Motor neuron (in vitro differentiated cells): ENCODE measurements around the gene TMEM222. TPM values are rescaled to one million over a fixed set of nuclear protein-coding genes. Genes with fewer than 3 reads are reported as not detected.

Experiments
- ATAC-seq, 8 experiments: fragments of 200-7000 bp; cut with Tn5 transposase; replicated peaks in 6 of 8; 2 replicates each; pipeline ENCODE4 v1.8.0; 2021; ENCODE audit warnings: mild to moderate bottlenecking in 8 of 8, moderate library complexity in 8 of 8
- H3K27ac ChIP-seq, 2 donors: fragments of 250-450 bp; sonication (Bioruptor Pico); 2 replicates each; pipeline ENCODE4 v1.9.0; 2021; ENCODE audit warnings: antibody characterized with exemption in 2 of 2, mild to moderate bottlenecking in 2 of 2, moderate library complexity in 1 of 2
- H3K4me1 ChIP-seq, 2 donors: fragments of 250-450 bp; sonication (Bioruptor Pico); replicated peaks in 1 of 2; 2 replicates each; pipeline ENCODE4 v1.6.1; 2021; ENCODE audit warnings: antibody characterized with exemption in 2 of 2, mild to moderate bottlenecking in 2 of 2, moderate library complexity in 1 of 2
- H3K4me3 ChIP-seq, 5 donors: fragments of 250-450 bp; sonication (Bioruptor Pico); 2 replicates each; pipeline ENCODE4 v1.9.0; 2021; ENCODE audit warnings: antibody characterized with exemption in 5 of 5, mild to moderate bottlenecking in 5 of 5, moderate library complexity in 4 of 5
- WGBS, 10 experiments: fragments of 450-650 bp; shearing (Covaris generic); methylation state at CpG; one replicate each; pipeline ENCODE4 v1.0.0; 2022; 5-methylcytosine and 5-hydroxymethylcytosine counted together
- in situ Hi-C, 9 experiments: fragments of 400-800 bp; cut with MboI; loops; one replicate each; pipeline ENCODE4 v1.15.0; 2021; ENCODE audit warnings: low sequenced_read_pairs in 9 of 9, low pct_unique_long_range_greater_than_20kb in 2 of 9; ENCODE audit not compliant: unreplicated experiment in 9 of 9
- total RNA-seq, 8 experiments: library from RNA; unstranded; fragments of 300-600 nt; gene quantifications; 2 replicates each; pipeline versions ENCODE4 v1.2.3 to v1.2.4, GENCODE V29; 2022

The TMEM222 gene
- total RNA-seq, 8 experiments from 2014 or later: 27.0 to 57.4 (median 38.0) TPM

DNA sequence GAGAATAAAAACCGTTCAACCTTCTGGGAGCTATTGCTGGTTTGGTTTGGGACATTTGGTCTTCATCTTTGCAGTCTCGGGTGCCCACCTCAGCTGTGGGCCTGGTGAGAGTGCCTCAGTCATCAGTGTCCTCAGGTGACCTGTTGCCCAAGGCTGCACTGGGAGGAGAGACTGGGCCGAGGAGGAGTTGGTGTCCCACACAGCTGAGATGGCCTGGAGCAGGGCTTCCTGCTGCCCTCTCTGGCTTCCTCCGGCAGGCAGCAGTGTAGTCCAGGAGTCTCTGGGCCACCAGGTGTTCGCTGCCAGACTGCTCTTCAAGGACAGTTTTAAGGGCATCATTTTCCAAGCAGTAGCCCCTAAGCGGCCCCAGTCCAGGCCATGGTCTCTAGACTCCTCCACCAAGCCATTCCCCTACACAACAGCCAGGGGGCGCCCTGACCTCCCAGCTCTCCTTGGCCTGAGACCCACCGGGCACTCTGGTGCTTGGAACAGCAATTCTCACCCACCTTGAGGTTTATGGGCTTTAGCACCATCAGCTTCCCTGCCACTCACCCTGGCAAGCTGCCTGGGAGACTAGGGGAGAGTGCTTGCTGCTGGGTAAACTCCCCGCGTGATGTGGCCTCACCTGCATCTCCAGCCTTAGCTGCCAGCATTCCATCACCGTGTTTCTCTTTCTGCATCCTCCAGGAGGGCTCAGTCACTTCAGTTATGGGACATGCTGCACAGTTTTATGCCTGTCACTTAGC is 10.7 kb downstream of the TMEM222 start:
- Histone ChIP-seq H3K27ac (no peak overlapping the region), H3K4me3 (no peak overlapping the region), H3K4me1 (no peaks in the 10 kb centered on the region)
- in situ Hi-C loops: no loop called here
- ATAC-seq: peak; percentile 73 to 95 (median 79)
- WGBS, 10 experiments: 20 to 100% (median 85%) methylated on average over 1 to 10 of the region's 11 CpGs; no CpG with 5 or more reads in 3 of the 10 experiments

DNA sequence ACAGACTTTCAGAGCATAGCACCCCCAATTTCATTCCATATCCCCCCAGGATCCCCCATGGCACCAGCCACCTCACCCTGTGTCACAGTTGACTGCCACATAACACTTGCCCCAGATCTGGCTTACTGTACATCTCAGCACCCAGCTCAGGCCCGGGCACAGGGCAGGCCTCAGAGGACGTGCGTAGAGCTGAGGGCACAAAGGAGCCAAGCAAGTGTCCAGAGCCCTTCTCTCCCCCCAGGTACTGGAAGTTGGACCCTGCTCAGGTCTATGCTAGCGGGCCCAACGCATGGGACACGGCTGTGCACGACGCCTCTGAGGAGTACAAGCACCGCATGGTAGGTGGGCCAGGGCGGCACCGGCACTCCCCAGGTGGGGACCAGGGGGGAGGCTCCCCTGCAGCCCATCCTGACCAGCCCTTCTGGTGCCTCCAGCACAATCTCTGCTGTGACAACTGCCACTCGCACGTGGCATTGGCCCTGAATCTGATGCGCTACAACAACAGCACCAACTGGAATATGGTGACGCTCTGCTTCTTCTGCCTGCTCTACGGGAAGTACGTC is 11.8 kb downstream of the TMEM222 start:
- Histone ChIP-seq H3K27ac (no peak overlapping the region), H3K4me3 (no peak overlapping the region), H3K4me1 (peaks cover 3 to 4% of the 10 kb centered on the region in 2 donors)
- no peak for ATAC-seq
- WGBS, 10 experiments: 87 to 100% (median 94%) methylated on average over 2 to 8 of the region's 17 CpGs; no CpG with 5 or more reads in 6 of the 10 experiments
- in situ Hi-C loops: no loop called here

DNA sequence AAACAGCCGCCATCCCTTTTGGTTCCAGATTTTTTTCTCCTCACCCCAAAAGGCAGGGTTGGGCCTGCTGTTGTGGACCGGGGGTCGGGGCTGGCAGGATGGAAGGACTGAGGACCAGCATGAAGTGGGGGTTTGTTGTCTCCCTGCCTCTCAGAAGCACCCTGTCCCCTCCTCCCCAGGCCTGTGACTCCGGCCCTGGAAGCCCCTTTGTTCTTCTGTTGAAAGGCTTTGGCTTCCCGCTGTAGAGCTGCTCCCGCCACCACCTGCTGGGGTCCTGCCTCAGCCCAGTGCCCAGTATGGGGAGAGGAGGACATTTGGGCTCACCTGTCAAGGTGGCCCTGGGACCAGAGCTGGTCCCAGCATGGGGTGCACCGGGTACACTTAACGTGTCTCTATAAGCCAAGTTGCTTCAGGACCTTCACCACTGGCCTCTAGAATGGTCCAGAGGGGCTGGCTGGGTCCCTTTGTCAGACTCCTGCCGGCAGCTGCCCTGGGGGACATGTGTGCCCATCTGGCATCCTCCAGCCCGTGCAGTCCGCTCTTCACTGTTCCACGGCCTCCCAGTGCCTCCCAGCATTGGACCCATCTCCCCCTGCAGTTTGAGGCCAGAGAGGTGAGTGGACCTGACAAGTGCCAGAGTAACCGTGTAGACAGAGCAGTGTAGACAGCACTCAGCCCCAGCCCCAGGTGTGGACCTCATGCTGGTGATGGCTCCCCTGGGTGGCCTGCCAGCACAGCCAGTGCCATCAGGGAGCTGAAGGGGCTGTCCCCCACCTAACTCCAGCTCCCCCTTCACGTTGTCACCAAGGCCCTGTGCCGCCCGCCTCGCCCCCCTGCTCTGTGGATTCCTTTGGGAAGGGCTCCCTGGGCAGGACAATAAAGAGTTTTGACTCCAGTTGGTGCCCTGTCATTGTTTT is 13.8 kb downstream of the TMEM222 start:
- in situ Hi-C loops: no loop called here
- no peak overlapping the region for H3K27ac ChIP-seq
- peaks cover 5 to 11% of the 10 kb centered on the region in 2 donors for H3K4me1 ChIP-seq
- WGBS, 10 experiments: 85 to 100% (median 89%) methylated on average over 3 to 13 of the region's 17 CpGs; no CpG with 5 or more reads in 4 of the 10 experiments
- no peak for ATAC-seq
- H3K4me3 ChIP-seq: no peak overlapping the region

DNA sequence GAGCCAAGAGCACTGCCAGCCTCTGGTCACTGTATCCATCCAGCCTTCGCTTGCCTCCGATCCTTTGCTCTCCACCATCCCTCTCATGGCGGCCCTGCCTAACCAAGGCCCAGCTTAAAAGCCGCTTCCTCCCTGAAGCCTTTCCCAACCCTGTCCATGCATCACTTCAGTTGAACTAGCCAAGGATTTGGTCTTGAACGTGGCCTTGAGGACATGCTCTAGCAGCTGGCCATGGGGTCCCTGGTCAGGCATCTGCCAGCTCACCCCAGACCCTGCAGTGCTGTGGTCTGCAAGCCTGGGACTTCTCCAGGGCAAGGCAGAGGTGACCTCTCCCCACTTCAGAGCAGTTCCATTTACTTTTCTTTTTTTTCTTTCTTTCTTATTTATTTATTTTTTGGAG is 14.8 kb downstream of the TMEM222 start:
- WGBS, 10 experiments: 80 to 100% (median 100%) methylated on average over 1 to 5 of the region's 5 CpGs; no CpG with 5 or more reads in 4 of the 10 experiments
- no peak overlapping the region for H3K27ac ChIP-seq
- ATAC-seq: no peak
- no peak overlapping the region for H3K4me3 ChIP-seq
- in situ Hi-C loops: no loop called here
- peaks cover 5 to 15% of the 10 kb centered on the region in 2 donors for H3K4me1 ChIP-seq

DNA sequence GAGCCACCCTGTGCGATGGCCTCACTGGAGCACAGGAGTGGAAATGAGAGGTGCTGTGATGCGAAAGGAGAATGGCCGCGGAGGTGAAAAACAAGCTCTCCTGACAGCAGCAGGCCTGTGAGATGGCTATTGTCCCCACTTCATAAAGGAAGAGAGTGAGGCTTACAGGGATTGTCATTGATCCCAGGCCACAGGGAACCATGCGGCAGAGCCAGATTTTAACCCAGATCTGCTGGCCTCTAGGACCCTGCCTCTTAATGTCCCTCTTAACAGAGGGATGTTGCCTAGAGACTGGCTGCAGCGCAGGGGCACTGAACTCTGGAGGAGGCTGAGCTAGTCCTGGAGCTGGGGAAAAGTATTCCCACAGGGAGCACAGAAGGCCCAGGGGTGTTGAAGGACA is 16.8 kb downstream of the TMEM222 start:
- peak overlapping the region in 1 of 2 donors; percentile 62 for H3K27ac ChIP-seq
- H3K4me1 ChIP-seq: peaks cover 5 to 28% of the 10 kb centered on the region in 2 donors
- in situ Hi-C loops: no loop called here
- 38 to 100% (median 63%) methylated on average over 1 to 5 of the region's 6 CpGs; no CpG with 5 or more reads in 4 of the 10 experiments for WGBS, 10 experiments
- H3K4me3 ChIP-seq: no peak overlapping the region
- ATAC-seq: peak in 4 of 8 experiments; percentile 13 to 45 (median 23)

DNA sequence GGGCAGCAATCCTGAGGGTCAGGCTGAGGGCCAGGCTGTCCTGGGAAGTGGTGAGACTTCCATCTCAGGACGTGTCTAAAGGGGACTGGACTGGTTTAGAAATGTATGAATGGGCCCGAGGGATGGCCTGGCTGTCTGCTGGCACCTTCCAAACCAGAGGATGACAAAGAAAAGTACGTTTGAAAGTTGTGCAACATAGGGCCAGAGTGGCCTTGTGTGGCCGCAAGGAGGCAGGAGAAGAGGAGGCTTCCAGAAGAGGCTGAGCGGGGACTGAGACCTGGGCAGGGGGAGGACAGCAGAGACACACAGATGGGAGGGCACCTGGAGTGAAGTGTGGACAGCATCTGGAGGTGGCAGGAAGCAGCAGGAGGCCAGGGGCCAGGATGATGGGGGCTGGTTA is 17.2 kb downstream of the TMEM222 start:
- Histone ChIP-seq H3K27ac (peak overlapping the region in 1 of 2 donors; percentile 62), H3K4me3 (no peak overlapping the region), H3K4me1 (peaks cover 5 to 28% of the 10 kb centered on the region in 2 donors)
- ATAC-seq: no peak
- WGBS, 10 experiments: 24 to 73% (median 67%) methylated on average over 1 to 5 of the region's 5 CpGs; no CpG with 5 or more reads in 1 of the 10 experiments
- in situ Hi-C loops: no loop called here

DNA sequence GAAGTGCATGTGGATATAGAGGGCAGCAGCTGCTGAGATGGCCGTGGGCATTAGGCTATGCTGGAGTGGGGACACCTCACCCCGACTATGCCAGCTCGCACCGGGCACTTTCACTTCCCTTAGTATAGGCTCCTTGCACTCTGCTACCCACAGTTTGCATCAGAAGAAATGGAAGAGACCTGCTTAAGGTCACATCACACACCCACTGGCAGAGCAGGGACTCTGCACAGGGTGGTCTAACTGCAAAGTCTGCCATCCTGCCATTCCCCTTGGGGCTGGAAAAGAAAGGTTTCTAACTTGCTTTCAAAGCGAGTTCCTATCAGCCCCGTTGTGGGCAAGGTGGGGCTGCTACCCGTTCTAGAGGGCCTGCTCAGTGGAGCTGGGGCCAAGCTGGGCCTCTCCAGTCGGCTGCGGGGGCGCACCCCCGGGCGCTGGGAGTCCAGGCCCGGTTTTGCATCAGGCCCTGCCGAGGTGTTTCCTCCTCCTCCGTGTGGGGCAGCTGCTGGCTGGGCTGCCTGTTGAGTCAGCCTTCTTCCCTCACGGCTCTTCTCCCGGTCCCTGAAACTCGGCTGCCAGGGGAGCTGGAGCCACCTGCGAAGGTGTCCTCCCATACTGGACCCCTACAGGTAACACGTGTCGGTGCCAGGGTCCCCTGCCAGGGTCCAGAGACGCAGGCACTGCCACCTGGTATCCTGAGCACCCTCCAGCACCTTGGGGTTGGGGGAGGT is 19.7 kb downstream of the TMEM222 start, which contains the start of gene SYTL1:
TSS of gene SYTL1 (plus strand) at position 498 of the 728 bp plus-strand sequence. CDS start 3,313 bp downstream, outside the sequence.
- Histone ChIP-seq H3K4me1 (peaks cover 5 to 28% of the 10 kb centered on the region in 2 donors), H3K27ac (no peak within 1 kb of the TSS), H3K4me3 (peak within 1 kb of the TSS in 2 of 5 donors; percentile 11)
- WGBS, 10 experiments: 5 to 57% (median 30%) methylated on average over 3 to 13 of the region's 22 CpGs; no CpG with 5 or more reads in 2 of the 10 experiments
- in situ Hi-C loops: no loop called here
- ATAC-seq: peak; percentile 47 to 87 (median 74)

DNA sequence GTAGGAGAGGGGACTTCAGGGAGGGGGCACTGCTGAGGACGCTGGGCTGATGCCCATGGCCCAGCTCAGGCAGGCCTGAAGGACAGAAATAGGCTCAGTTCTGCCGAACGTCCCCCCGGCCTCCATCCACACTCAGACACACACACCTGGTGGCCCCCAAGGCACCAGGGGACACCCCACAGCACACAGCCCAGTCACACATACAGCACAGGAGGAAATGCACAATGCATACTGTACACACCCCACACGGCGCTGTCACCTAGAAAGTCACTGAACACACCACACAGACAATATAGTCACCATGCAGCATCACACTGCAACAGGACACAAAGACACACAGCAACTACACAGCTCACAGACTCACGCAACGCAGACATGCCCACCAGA is 20.4 kb downstream of the TMEM222 start:
- 80 to 91% methylated on average over 6 of the region's 8 CpGs; no CpG with 5 or more reads in 8 of the 10 experiments for WGBS, 10 experiments
- H3K4me3 ChIP-seq: no peak overlapping the region
- peak in 7 of 8 experiments; percentile 4 to 22 (median 10) for ATAC-seq
- peaks cover 5 to 28% of the 10 kb centered on the region in 2 donors for H3K4me1 ChIP-seq
- no peak overlapping the region for H3K27ac ChIP-seq
- in situ Hi-C loops: no loop called here

DNA sequence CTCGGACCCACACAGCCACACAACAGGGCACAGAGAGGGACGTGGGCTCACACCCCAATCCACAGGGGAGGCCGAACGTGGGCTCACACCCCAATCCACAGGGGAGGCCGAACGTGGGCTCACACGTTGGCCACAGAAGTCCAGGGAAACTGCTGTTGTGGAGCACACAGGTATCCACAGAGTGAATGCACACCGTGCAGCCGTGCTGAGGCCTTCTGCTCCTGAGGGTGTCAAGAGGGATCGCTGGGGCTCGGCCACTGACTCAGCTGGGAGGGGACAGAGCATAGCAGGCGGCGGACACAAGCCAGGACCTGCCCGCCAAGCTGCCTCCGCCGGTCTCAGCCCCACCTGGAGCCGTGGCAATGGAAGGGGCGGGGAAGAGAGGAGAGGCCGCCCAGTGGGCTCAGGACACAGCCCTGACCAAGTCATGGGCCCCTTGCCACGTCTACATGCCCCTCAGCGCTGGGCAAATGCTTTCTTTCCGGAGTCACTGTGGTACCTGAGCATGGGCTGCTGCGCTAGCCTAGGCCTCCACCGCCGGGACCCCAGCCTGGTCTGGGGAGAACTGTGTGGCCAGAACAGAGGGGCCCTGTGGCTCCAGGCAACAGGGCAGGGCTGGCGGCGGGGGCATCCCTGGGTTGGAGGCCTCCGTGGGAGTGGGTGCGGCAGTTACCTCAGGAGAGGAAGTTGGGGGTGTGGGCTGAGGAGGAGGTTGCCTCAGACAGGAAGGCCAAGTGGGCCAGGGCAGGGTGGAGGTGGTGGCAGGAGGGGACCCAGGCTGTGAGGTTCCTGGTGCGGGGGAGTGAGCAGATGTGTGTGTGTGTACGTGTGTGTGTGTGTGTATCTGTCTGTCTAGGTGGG is 21.0 kb downstream of the TMEM222 start:
- no peak overlapping the region for H3K4me3 ChIP-seq
- H3K4me1 ChIP-seq: peaks cover 5 to 28% of the 10 kb centered on the region in 2 donors
- ATAC-seq: peak; percentile 24 to 71 (median 56)
- H3K27ac ChIP-seq: no peak overlapping the region
- 40 to 66% (median 56%) methylated on average over 2 to 14 of the region's 31 CpGs; no CpG with 5 or more reads in 5 of the 10 experiments for WGBS, 10 experiments
- in situ Hi-C loops: no loop called here

DNA sequence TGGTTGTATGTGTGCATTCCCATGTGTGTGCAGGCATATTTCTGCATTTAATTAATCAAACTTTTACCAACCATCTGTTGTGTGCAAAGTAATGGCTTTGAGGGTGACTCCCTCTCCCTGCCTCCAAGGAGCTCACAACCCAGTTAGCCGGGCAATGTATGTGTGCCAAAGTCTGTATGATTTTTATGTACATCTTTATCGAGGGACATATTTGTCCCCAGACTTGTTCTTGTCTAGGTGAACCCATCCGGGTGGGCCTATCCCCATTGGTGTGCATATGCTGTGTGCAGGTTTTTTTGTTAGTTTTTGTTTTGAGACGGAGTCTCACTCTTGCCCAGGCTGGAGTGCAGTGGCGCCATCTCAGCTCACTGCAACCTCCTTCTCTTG is 21.7 kb downstream of the TMEM222 start:
- in situ Hi-C loops: no loop called here
- WGBS, 10 experiments: 45 to 100% (median 87%) methylated on average over 1 to 5 of the region's 5 CpGs; no CpG with 5 or more reads in 4 of the 10 experiments
- Histone ChIP-seq H3K4me3 (no peak overlapping the region), H3K27ac (no peak overlapping the region), H3K4me1 (peaks cover 4 to 26% of the 10 kb centered on the region in 2 donors)
- peak in 3 of 8 experiments; percentile 32 to 46 (median 42) for ATAC-seq

DNA sequence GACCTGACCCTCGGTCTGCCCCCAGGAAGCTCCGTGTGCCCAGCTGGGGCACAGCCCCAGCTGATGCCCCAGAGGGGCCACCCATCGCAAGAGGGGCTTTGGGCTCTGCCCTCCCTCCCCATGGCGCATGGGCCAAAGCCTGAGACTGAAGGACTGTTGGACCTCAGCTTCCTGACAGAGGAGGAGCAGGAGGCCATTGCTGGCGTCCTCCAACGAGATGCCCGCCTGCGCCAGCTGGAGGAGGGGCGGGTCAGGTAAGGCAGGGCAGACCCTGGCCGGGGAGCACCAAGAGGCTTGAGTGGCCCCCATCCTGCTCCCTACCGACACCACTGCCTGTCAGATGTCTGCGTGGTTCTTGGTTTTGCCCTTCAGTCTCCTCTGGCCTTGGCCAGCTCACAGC is 23.3 kb downstream of the TMEM222 start:
- H3K4me3 ChIP-seq: no peak overlapping the region
- no peak for ATAC-seq
- no peak overlapping the region for H3K27ac ChIP-seq
- 71 to 100% (median 84%) methylated on average over 1 to 6 of the region's 12 CpGs; no CpG with 5 or more reads in 6 of the 10 experiments for WGBS, 10 experiments
- in situ Hi-C loops: no loop called here
- peaks cover 0 to 27% of the 10 kb centered on the region in 2 donors for H3K4me1 ChIP-seq
